ENCODE measurements around the gene SSBP4.

DNA sequence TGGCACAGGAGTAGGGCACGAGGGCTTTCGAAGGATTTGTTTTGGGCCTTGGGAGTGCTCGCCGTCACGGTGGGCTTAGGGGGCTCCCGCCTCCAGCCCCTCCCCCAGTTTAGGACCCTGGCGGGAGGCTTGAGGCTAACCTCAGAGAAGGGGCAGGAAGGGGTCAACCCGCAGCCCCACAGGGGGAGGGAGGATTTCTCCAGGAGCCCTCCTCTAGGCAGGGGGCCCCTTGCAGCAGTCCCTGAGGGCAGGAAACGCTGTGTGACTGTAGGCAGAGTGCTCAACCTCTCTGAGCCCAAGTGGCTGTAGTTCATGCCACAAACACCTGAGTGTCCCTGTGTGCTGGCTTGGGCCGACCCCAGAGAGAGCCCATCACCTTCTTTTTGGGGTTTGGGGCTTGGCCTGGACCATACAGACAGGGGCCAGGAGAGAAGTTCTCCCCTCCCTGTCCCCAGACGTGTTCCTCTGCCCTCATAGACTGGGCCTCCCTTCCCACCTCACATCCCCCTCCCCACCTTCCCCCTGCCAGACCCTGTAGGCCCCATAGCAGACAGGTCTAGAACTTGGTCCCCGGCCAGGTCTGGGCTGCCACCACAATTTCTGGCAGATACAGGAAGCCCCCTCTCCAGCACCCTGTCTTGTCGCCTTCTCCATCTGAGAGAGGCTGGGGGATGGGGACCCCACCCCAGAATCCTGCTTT, 10.7 kb downstream of the SSBP4 start:
- TF ChIP-seq, protein P1, sequence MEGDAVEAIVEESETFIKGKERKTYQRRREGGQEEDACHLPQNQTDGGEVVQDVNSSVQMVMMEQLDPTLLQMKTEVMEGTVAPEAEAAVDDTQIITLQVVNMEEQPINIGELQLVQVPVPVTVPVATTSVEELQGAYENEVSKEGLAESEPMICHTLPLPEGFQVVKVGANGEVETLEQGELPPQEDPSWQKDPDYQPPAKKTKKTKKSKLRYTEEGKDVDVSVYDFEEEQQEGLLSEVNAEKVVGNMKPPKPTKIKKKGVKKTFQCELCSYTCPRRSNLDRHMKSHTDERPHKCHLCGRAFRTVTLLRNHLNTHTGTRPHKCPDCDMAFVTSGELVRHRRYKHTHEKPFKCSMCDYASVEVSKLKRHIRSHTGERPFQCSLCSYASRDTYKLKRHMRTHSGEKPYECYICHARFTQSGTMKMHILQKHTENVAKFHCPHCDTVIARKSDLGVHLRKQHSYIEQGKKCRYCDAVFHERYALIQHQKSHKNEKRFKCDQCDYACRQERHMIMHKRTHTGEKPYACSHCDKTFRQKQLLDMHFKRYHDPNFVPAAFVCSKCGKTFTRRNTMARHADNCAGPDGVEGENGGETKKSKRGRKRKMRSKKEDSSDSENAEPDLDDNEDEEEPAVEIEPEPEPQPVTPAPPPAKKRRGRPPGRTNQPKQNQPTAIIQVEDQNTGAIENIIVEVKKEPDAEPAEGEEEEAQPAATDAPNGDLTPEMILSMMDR (IDR thresholded peaks at IDR 0.05), result no peak
- TF ChIP-seq, protein P2, sequence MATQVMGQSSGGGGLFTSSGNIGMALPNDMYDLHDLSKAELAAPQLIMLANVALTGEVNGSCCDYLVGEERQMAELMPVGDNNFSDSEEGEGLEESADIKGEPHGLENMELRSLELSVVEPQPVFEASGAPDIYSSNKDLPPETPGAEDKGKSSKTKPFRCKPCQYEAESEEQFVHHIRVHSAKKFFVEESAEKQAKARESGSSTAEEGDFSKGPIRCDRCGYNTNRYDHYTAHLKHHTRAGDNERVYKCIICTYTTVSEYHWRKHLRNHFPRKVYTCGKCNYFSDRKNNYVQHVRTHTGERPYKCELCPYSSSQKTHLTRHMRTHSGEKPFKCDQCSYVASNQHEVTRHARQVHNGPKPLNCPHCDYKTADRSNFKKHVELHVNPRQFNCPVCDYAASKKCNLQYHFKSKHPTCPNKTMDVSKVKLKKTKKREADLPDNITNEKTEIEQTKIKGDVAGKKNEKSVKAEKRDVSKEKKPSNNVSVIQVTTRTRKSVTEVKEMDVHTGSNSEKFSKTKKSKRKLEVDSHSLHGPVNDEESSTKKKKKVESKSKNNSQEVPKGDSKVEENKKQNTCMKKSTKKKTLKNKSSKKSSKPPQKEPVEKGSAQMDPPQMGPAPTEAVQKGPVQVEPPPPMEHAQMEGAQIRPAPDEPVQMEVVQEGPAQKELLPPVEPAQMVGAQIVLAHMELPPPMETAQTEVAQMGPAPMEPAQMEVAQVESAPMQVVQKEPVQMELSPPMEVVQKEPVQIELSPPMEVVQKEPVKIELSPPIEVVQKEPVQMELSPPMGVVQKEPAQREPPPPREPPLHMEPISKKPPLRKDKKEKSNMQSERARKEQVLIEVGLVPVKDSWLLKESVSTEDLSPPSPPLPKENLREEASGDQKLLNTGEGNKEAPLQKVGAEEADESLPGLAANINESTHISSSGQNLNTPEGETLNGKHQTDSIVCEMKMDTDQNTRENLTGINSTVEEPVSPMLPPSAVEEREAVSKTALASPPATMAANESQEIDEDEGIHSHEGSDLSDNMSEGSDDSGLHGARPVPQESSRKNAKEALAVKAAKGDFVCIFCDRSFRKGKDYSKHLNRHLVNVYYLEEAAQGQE (IDR thresholded peaks at IDR 0.05; ENCODE audit: low read depth, low read length), result no peak
- TF ChIP-seq MAX (IDR thresholded peaks at IDR 0.05; ENCODE audit: low read depth) (no peak), POLR2AphosphoS5 (IDR thresholded peaks at IDR 0.05; ENCODE audit: low read depth, low read length) (no peak)
